HG02840 (cell line): Measurements from ENCODE around the gene PREX1.
"Not testable (repeated sequence)": the region's sequence is repeated elsewhere in the genome, so short reads cannot be mapped to it uniquely, and the experiment has no call there.

ENCODE experiments used
- ATAC-seq: cut with Tn5 transposase; IDR thresholded peaks from one replicate; pipeline ENCODE4 v1.9.1; 2021; ENCODE audit warnings: mild to moderate bottlenecking, moderate library complexity, moderate number of reproducible peaks; ENCODE audit not compliant: unreplicated experiment, low FRiP score

The PREX1 gene

GRCh38 chr20:48826480-48826879, 1.3 kb downstream of the PREX1 start:
- ATAC-seq, result not testable (repeated sequence)

GRCh38 chr20:48826069-48826468, 1.7 kb downstream of the PREX1 start:
- ATAC-seq, result no peak

- ATAC-seq, result no peak
These were observed 2.3 kb downstream of the PREX1 start for GRCh38 chr20:48825566-48825920.

- no peak for ATAC-seq
These were observed 2.8 kb downstream of the PREX1 start for GRCh38 chr20:48824830-48825565.

GRCh38 chr20:48823960-48824498, 3.8 kb downstream of the PREX1 start:
- no peak for ATAC-seq

GRCh38 chr20:48823476-48823875, 4.3 kb downstream of the PREX1 start:
- ATAC-seq, result no peak

- ATAC-seq, result no peak
These were observed 4.9 kb downstream of the PREX1 start for GRCh38 chr20:48822879-48823385.

GRCh38 chr20:48822178-48822577, 5.6 kb downstream of the PREX1 start:
- no peak for ATAC-seq

- ATAC-seq, result no peak
These were observed 6.4 kb downstream of the PREX1 start for GRCh38 chr20:48821261-48821920.

- ATAC-seq, result no peak
These were observed 7.2 kb downstream of the PREX1 start for GRCh38 chr20:48820649-48820973.

GRCh38 chr20:48819821-48820648, 7.8 kb downstream of the PREX1 start:
- ATAC-seq, result no peak

- ATAC-seq, result no peak
These were observed 8.7 kb downstream of the PREX1 start for GRCh38 chr20:48819089-48819488.

GRCh38 chr20:48818481-48818987, 9.3 kb downstream of the PREX1 start:
- ATAC-seq, result no peak

- ATAC-seq, result no peak
These were observed 9.8 kb downstream of the PREX1 start for GRCh38 chr20:48818031-48818370.

GRCh38 chr20:48817367-48818030, 10.3 kb downstream of the PREX1 start:
- ATAC-seq, result no peak

GRCh38 chr20:48816282-48817205, 11.3 kb downstream of the PREX1 start:
- ATAC-seq, result no peak

GRCh38 chr20:48815537-48815936, 12.3 kb downstream of the PREX1 start:
- ATAC-seq, result no peak

- ATAC-seq, result no peak
These were observed 13.2 kb downstream of the PREX1 start for GRCh38 chr20:48814633-48815032.

GRCh38 chr20:48813930-48814546, 13.8 kb downstream of the PREX1 start:
- ATAC-seq, result no peak
